CD14-positive monocyte (primary cell): Measurements from ENCODE around the gene LEPROT. TPM values are rescaled to one million over a fixed set of nuclear protein-coding genes. Genes with fewer than 3 reads are reported as not detected.

Source experiments
- DNase-seq, 3 donors: peaks; one replicate each; pipeline ENCODE4 v3.0.0-alpha.2; 2011 to 2022
- H2AFZ ChIP-seq: 2 replicates; pipeline ENCODE4 v1.6.0; 2012; ENCODE audit warnings: mild to moderate bottlenecking, low read depth, low read length, inconsistent platforms; ENCODE audit not compliant: insufficient read depth, poor library complexity, severe bottlenecking
- H3K27ac ChIP-seq, 2 donors: 1 replicate in 1 of 2; 2 replicates in 1 of 2; pipeline ENCODE4 v1.5.1; 2012 to 2013; ENCODE audit warnings: low read length in 2 of 2, control low read depth in 1 of 2, inconsistent platforms in 1 of 2, low read depth in 1 of 2, mild to moderate bottlenecking in 1 of 2
- H3K27me3 ChIP-seq, 2 donors: one replicate each; pipeline versions ENCODE4 v1.6.0 to v1.6.1; 2011 to 2013; ENCODE audit warnings: low read length in 2 of 2; ENCODE audit not compliant: control insufficient read depth in 2 of 2, insufficient read depth in 2 of 2
- H3K36me3 ChIP-seq, 2 donors: replicated peaks in 1 of 2; 1 replicate in 1 of 2; 2 replicates in 1 of 2; pipeline versions ENCODE4 v1.5.1 to v1.6.1; 2012 to 2013; ENCODE audit warnings: low read length in 2 of 2, control low read depth in 1 of 2, inconsistent platforms in 1 of 2, mild to moderate bottlenecking in 1 of 2; ENCODE audit not compliant: insufficient read depth in 2 of 2, control insufficient read depth in 1 of 2
- H3K4me1 ChIP-seq, 2 donors: 1 replicate in 1 of 2; 2 replicates in 1 of 2; pipeline versions ENCODE4 v1.5.1 to v1.6.1; 2012 to 2013; ENCODE audit warnings: low read length in 2 of 2, control low read depth in 1 of 2, inconsistent platforms in 1 of 2, mild to moderate bottlenecking in 1 of 2, moderate library complexity in 1 of 2; ENCODE audit not compliant: insufficient read depth in 2 of 2, control insufficient read depth in 1 of 2
- H3K4me2 ChIP-seq: replicated peaks from 2 replicates; pipeline ENCODE3; 2012; ENCODE audit warnings: low read length, moderate library complexity, mild to moderate bottlenecking; ENCODE audit not compliant: poor library complexity, severe bottlenecking; ENCODE audit errors: extremely low read depth
- H3K4me3 ChIP-seq, 3 experiments: fragments of 200-600 bp in 1 of 3; sonication (generic) in 1 of 3; replicated peaks in 1 of 3; 1 replicate in 2 of 3; 2 replicates in 1 of 3; pipeline ENCODE4 v1.5.1; 2011 to 2013; ENCODE audit warnings: low read length in 3 of 3, mild to moderate bottlenecking in 3 of 3, control low read depth in 2 of 3, low read depth in 2 of 3, inconsistent platforms in 1 of 3, moderate library complexity in 1 of 3
- H3K79me2 ChIP-seq: 2 replicates; pipeline ENCODE4 v1.6.0; 2012; ENCODE audit warnings: mild to moderate bottlenecking, control low read depth, inconsistent platforms, low read length, moderate library complexity; ENCODE audit not compliant: insufficient read depth
- H3K9ac ChIP-seq: 2 replicates; pipeline ENCODE4 v1.6.0; 2017; ENCODE audit warnings: low read length, mild to moderate bottlenecking; ENCODE audit not compliant: insufficient read depth, poor library complexity, severe bottlenecking
- H3K9me3 ChIP-seq, 2 donors: replicated peaks in 1 of 2; 1 replicate in 1 of 2; 2 replicates in 1 of 2; pipeline versions ENCODE4 v1.5.1 to v1.6.1; 2012 to 2013; ENCODE audit warnings: low read length in 2 of 2, control low read depth in 1 of 2; ENCODE audit not compliant: control insufficient read depth in 1 of 2, insufficient read depth in 1 of 2
- H4K20me1 ChIP-seq: 2 replicates; pipeline ENCODE4 v1.6.0; 2012; ENCODE audit warnings: mild to moderate bottlenecking, low read length, control low read depth, moderate library complexity; ENCODE audit not compliant: insufficient read depth
- H3K27ac Mint-ChIP-seq, 7 donors: one replicate each; pipeline ENCODE4 v1.8.0; 2020; ENCODE audit warnings: mild to moderate bottlenecking in 7 of 7, mixed read lengths in 7 of 7, moderate library complexity in 6 of 7, inconsistent platforms in 2 of 7
- H3K27me3 Mint-ChIP-seq, 3 donors: one replicate each; pipeline ENCODE4 v1.8.0; 2021 to 2022; ENCODE audit warnings: low read depth in 3 of 3, mild to moderate bottlenecking in 3 of 3, mixed read lengths in 3 of 3, moderate library complexity in 3 of 3, inconsistent platforms in 1 of 3
- H3K36me3 Mint-ChIP-seq, 2 donors: one replicate each; pipeline ENCODE4 v1.8.0; 2020; ENCODE audit warnings: mixed read lengths in 2 of 2, inconsistent platforms in 1 of 2, mild to moderate bottlenecking in 1 of 2
- H3K4me1 Mint-ChIP-seq: one replicate; pipeline ENCODE4 v1.8.0; 2020; ENCODE audit warnings: mild to moderate bottlenecking, mixed read lengths
- H3K4me3 Mint-ChIP-seq, 2 donors: one replicate each; pipeline ENCODE4 v1.8.0; 2020; ENCODE audit warnings: mild to moderate bottlenecking in 2 of 2, mixed read lengths in 2 of 2, moderate library complexity in 1 of 2
- H3K9me3 Mint-ChIP-seq, 7 donors: one replicate each; pipeline ENCODE4 v1.8.0; 2020 to 2022; ENCODE audit warnings: mixed read lengths in 7 of 7, mild to moderate bottlenecking in 6 of 7, moderate library complexity in 6 of 7, inconsistent platforms in 2 of 7
- CTCF ChIP-seq: fragments of 200-600 bp; IDR thresholded peaks from one replicate; pipeline ENCODE4 v1.8.0; 2022; ENCODE audit warnings: antibody characterized with exemption, mild to moderate bottlenecking
- WGBS: methylation state at CpG from one replicate; pipeline ENCODE4 v1.1.5; 2013; ENCODE audit warnings: missing lambda C conversion rate; ENCODE audit not compliant: insufficient coverage; 5-methylcytosine and 5-hydroxymethylcytosine counted together
- intact Hi-C, 2 donors: fragments of 100-400 bp; cut with micrococcal nuclease; formaldehyde crosslinking; loops; one replicate each; pipeline versions ENCODE4 v1.15.0 to v1.15.1; 2023
- polyA plus RNA-seq, 3 donors: library from polyadenylated mRNA; depleted of rRNA in 1 of 3; unstranded in 2 of 3; stranded (reverse) in 1 of 3; fragments of 300-500 nt in 2 of 3; fragments of >200 nt in 1 of 3; fragmentation: Illumina TruSeq in 2 of 3; gene quantifications; 1 replicate in 2 of 3; 2 replicates in 1 of 3; pipeline ENCODE4 v1.2.3, GENCODE V29; 2012 to 2021

LEPROT gene
- polyA plus RNA-seq, 3 donors: 56.3 to 75.0 (median 74.7) TPM

- no peak for TF ChIP-seq CTCF
- WGBS: 80% methylated on average over 2 of the region's 5 CpGs
- no peaks in the 10 kb centered on the region for H4K20me1 ChIP-seq
- intact Hi-C loops: no loop called here
- Mint-ChIP-seq H3K9me3 (peaks cover 0 to 3% (median 0%) of the 10 kb centered on the region in 7 donors), H3K4me1 (no peaks in the 10 kb centered on the region), H3K4me3 (no peak overlapping the region), H3K27me3 (peaks cover 0 to 2% (median 0%) of the 10 kb centered on the region in 3 donors), H3K36me3 (no peaks in the 10 kb centered on the region), H3K27ac (no peak overlapping the region)
- H3K27me3 ChIP-seq: no peaks in the 10 kb centered on the region
- no peak overlapping the region for H2AFZ ChIP-seq
- H3K9me3 ChIP-seq: no peaks in the 10 kb centered on the region
- no peak overlapping the region for H3K9ac ChIP-seq
- H3K79me2 ChIP-seq: no peaks in the 10 kb centered on the region
- H3K4me1 ChIP-seq: no peaks in the 10 kb centered on the region
- no peak overlapping the region for H3K27ac ChIP-seq
- H3K4me3 ChIP-seq: no peak overlapping the region
- H3K36me3 ChIP-seq: no peaks in the 10 kb centered on the region
- DNase-seq: no peak
- H3K4me2 ChIP-seq: no peak overlapping the region
Measured at GRCh38 chr1:65444128-65444640, 23.7 kb downstream of the LEPROT start.

DNA sequence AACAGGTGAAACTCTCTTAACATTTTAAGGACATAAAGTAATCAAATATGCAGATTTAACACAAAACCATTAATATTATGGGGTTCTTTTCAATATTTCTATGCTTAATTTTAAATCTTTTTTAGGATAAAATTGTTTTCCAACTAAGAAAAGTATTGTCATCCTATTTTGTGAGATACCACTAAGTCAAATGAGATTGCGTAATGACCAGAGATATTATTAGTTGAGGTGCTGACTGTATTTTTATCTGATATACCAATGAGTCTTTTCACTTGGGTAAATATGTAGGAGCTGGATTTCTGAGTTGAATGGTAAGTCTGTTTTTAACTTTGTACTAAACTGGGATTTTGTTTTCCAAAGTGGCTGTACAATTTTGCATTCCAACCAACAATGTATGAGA is 25.4 kb downstream of the LEPROT start:
- H3K27me3 Mint-ChIP-seq: peaks cover 0 to 2% (median 0%) of the 10 kb centered on the region in 3 donors
- H3K4me3 Mint-ChIP-seq: no peak overlapping the region
- H3K4me1 Mint-ChIP-seq: no peaks in the 10 kb centered on the region
- Histone ChIP-seq H2AFZ (no peak overlapping the region), H3K9me3 (no peaks in the 10 kb centered on the region), H3K4me1 (no peaks in the 10 kb centered on the region), H3K4me2 (no peak overlapping the region), H4K20me1 (no peaks in the 10 kb centered on the region), H3K27ac (no peak overlapping the region), H3K4me3 (no peak overlapping the region), H3K36me3 (no peaks in the 10 kb centered on the region), H3K27me3 (no peaks in the 10 kb centered on the region), H3K79me2 (no peaks in the 10 kb centered on the region), H3K9ac (no peak overlapping the region)
- WGBS: no CpG with 5 or more reads among the region's 1 CpG
- intact Hi-C loops: no loop called here
- H3K36me3 Mint-ChIP-seq: no peaks in the 10 kb centered on the region
- TF ChIP-seq CTCF: no peak
- DNase-seq: no peak
- H3K27ac Mint-ChIP-seq: no peak overlapping the region
- peaks cover 0 to 2% (median 0%) of the 10 kb centered on the region in 7 donors for H3K9me3 Mint-ChIP-seq
